HG03571 (cell line): ENCODE data around the gene ADAM21.
"Not testable (repeated sequence)": the region's sequence is repeated elsewhere in the genome, so short reads cannot be mapped to it uniquely, and the experiment has no call there.

Experiments
- ATAC-seq: cut with Tn5 transposase; IDR thresholded peaks from one replicate; pipeline ENCODE4 v1.9.1; 2021; ENCODE audit not compliant: unreplicated experiment

The ADAM21 gene

GRCh38 chr14:70451874-70452273 is at the start of gene ADAM21:
ADAM21 (plus strand) TSS chr14:70452174; CDS start chr14:70457500, 5,326 bp downstream.
- no peak for ATAC-seq

- not testable (repeated sequence) for ATAC-seq
These were observed 48.6 kb upstream of the ADAM21 start for GRCh38 chr14:70403335-70403734.

- not testable (repeated sequence) for ATAC-seq
These were observed 45.8 kb upstream of the ADAM21 start for GRCh38 chr14:70406216-70406615.

DNA sequence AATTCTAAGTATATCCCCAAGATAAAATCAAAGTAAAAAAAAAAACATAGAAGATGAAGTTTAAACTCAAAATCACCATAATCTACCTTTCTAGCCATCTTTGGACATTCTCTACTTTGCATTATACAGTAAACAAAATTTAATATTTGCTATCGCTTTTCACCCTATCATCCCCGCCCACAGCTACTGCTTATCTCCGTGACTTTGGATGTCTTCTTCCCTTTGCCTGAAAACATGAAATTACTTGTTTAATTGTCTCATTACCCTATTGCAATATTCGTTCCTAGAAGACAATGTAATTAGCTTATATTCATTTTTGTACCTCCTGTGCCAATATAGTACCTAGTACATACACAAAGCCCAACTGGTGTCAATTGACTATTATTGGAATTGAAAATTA is 44.4 kb upstream of the ADAM21 start:
- no peak for ATAC-seq

DNA sequence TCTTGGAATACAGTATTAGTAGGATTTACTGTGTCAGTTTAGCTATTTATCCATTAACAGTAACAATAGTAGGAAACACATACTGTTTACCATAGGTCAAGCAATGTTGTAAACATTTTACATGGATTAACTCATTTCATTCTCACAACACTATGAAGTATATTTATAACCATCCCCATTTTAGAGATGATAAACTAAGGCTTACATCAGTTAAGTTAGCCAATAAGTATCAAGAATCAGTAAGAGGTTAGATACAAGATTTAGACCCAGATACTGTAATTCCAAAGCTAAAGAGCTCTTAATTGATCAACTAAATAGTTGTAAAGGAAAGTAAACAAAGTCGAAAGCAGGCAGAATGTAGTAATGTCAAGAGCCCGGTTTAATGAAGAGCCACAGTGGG is 36.2 kb upstream of the ADAM21 start:
- ATAC-seq = no peak

DNA sequence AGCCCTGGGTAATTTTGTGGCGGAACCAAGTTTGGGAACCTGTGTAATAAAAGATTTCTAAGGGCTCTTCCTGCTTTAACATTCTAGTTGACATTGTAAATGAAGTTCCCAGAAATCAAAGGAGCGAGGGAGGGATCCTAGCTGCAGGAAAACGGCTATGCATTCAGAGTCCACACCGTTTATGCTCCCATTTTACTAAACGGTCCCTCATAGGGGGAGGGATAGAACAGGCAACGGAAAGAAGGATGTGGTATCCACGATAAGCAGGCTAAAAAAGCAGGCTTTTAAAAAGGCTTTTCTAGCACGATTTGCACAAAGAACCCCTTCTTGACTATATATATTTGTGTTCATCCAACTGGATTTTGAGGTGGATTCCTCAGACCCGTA is 35.6 kb upstream of the ADAM21 start:
- no peak for ATAC-seq

- no peak for ATAC-seq
These were observed 35.1 kb upstream of the ADAM21 start, which contains the start of gene SYNJ2BP for GRCh38 chr14:70416725-70417349. SYNJ2BP (minus strand) TSS chr14:70417090; CDS start chr14:70416963, 127 bp downstream.

DNA sequence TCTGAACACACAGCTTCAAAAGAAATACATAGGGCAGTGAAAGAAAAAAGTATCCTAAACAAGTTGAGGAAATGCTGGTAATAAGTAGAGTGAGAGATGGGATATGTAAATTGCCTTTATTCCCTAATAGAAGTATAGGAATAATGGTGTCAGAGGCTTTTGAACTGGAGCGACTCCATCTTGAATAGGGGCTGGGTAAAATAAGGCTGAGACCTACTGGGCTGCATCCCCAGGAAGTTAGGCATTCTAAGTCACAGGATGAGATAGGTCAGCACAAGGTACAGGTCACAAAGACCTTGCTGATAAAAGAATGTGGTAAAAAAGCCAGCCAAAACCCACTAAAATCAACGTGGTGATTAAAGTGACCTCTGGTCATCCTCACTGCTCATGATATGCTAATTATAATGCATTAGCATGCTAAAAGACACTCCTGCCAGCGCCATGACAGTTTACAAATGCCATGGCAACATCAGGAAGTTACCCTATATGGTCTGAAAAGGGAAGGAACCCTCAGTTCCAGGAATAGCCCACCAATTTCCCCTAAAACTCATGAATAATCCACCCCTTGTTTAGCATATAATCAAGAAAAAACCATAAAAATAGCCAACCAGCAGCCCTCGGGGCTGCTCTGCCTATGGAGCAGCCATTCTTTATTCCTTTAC is 32.6 kb upstream of the ADAM21 start:
- ATAC-seq = not testable (repeated sequence)

DNA sequence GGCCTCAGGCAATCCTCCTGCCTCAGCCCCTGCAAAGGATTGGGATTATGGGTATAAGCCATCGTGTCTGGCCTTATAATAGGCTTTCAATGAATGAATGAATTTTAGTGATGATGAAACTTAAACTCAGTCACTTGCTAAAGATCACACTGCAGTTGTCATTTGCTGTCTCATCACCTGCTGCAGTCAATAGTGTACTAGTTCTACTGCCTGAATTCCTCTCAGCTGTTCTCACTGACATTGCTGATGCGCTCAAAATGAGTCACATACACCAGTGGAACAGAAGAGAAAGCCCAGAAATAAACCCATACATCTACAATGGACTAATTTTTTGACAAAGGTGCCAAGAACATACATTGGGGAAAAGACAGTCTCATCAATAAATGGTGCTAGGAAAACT is 29.4 kb upstream of the ADAM21 start:
- no peak for ATAC-seq

- ATAC-seq = no peak
These were observed 26.6 kb upstream of the ADAM21 start for GRCh38 chr14:70425354-70425753.

DNA sequence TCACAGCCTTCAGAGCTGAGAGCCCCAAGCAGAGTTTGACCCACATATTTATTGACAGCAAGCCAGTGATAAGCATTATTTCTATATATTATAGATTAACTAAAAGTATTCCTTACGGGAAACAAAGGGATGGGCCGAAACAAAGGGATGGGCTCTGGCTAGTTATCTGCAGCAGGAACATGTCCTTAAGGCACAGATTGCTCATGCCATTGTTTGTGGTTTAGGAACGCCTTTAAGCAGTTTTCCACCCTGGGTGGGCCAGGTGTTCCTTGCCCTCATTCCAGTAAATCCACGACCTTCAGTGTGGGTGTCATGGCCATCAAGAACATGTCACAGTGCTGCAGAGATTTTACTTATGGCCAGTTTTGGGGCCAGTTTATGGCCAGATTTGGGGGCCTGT is 25.4 kb upstream of the ADAM21 start:
- ATAC-seq = not testable (repeated sequence)

DNA sequence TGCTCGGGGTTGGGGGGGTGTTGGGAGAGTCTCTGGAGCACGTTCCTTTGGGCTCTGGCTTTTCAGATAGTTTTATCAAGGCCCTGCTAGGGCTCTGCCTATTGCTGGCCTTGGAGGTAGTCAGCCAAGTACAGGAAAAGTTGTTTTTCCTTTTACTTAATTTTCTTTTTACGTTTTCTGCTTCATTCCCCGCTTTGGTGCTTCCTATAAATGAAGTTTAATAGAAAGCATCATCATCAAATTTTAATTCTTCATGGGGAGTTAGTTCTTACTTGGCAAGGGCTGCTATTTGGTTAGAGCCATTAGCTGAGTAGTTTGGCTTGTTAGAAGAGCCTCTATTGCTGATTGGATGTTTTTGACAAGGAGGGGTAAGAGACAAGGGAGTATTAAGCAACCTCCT is 15.1 kb upstream of the ADAM21 start:
- no peak for ATAC-seq

- ATAC-seq = no peak
These were observed 10.3 kb upstream of the ADAM21 start for GRCh38 chr14:70441641-70442040.

DNA sequence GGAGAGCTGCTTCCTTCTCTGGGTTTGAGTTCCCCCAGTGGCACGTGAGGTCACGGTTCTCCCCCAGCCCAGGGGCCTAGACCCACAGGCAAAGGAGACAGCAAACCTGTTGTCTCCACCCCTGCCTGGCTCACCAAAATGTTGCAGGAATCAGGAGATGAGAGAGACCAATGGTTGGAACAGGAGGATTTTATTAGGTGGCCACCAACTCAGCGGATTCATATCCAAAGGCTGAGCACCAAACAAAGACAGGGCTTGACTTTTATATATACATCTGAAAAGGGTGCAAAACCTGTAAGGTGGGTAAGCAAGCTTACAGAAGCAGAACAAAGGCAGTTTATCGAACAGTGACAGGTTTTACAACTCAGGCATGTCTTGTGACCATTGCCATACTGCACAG is 9.2 kb upstream of the ADAM21 start:
- no peak for ATAC-seq

- ATAC-seq = no peak
These were observed 3.2 kb upstream of the ADAM21 start for GRCh38 chr14:70448633-70449340.

GRCh38 chr14:70454731-70455130 is 2.8 kb downstream of the ADAM21 start:
- no peak for ATAC-seq

DNA sequence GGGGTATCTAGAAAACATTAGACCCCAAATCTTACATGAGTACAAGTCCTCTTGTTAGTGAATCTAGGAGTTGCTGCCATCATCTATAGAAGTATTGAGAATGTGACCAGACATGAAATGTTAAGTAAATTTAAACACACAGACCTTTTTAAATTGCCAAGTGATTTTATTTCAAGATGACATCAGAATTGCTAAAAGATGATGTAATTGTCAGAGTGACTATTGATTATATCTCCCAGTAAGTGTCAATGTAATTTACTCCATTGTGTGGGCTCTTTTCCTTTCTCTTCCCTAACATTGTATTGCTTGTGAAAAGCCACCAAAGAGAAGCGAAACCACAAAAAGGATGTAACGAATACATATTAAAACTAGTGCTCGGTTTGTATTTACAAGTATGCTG is 16.8 kb downstream of the ADAM21 start:
- no peak for ATAC-seq

- not testable (repeated sequence) for ATAC-seq
These were observed 19.0 kb downstream of the ADAM21 start for GRCh38 chr14:70470863-70471563.

- ATAC-seq = no peak
These were observed 20.5 kb downstream of the ADAM21 start for GRCh38 chr14:70472253-70473159.

DNA sequence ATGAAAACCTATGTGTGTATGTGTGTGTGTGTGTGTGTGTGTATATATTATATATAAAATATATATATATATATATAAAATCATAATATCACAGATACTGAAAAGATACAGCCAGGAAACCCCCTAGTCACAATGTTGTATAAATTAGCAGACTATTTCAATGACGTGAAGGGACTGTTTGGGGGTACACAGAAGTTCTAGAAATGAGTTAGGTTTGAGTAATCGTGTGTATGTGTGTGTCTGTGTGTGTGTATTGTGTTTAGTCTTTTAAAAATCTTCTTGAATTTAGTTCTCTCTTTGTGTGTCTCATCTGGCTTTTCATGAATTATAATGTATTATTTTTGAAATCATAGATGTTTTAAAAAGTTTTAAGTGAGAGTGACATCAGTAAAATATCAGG is 21.9 kb downstream of the ADAM21 start:
- no peak for ATAC-seq
